ENCODE measurements around the gene ZCCHC9.
"Not testable (repeated sequence)": the region's sequence is repeated elsewhere in the genome, so short reads cannot be mapped to it uniquely, and the experiment has no call there.

Gene ZCCHC9

DNA sequence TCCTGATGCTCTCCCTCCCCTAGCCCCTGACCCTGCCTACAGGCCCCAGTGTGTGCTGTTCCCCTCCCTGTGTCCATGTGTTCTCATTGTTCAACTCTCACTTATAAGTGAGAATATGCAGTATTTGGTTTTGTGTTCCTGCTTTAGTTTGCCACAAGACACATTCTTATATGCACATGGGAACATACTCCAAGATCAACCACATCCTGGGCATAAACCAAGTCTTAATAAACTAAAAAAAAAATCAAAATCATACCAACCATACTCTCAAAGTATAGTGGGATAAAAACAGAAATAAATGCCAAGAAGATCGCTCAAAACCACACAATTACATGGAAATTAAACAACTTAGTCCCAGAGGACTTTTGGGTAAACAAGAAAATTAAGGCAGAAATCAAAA lies 11.2 kb upstream of the ZCCHC9 start:
- no peak for DNase-seq (ENCODE audit: low spot score)
- no peak for TF ChIP-seq CTCF (IDR thresholded peaks at IDR 0.05; ENCODE audit: extremely low read depth, missing control alignments)

DNA sequence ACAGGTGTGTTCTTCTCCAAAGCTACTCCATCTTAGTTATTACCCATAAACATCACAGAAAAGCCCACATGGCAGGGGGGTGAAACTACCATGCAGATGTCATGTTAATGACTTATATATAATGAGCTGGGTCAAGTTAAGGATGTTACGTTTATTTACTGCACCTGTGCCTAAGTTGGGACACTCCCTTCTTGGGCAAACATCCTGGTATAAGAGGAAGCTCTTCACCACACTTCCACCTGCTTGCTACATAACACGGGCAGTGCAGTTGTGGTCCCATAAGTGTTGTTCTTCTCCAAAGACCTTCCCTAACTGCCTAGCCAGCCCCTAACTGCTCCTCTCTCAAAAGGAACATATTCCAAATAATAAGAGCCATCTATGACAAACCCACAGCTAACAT lies 9.3 kb upstream of the ZCCHC9 start:
- no peak for TF ChIP-seq CTCF (IDR thresholded peaks at IDR 0.05; ENCODE audit: extremely low read depth, missing control alignments)
- no peak for DNase-seq (ENCODE audit: low spot score)

- DNase-seq (ENCODE audit: low spot score): not testable (repeated sequence)
These were observed 7.4 kb upstream of the ZCCHC9 start for GRCh38 chr5:81294021-81294420.

DNA sequence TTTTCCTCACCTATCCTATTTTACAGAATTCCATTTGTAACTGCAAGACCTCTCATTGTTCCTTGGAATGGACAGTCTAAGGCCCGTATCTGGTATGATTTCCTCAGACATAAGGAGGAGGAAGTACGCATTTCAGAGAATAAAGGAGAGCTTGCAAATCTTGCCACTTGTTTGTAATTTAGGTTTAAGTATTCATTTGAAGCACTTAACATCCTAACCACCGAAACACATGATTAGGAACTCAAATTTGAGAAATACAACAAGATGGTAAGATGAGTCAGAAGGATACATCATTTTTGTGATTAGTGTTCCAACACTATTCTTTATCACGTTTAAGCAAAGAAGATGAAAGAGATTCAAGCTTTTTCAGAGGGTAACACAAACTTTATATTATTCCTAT lies 3.9 kb upstream of the ZCCHC9 start:
- no peak for TF ChIP-seq CTCF (IDR thresholded peaks at IDR 0.05; ENCODE audit: extremely low read depth, missing control alignments)
- DNase-seq (ENCODE audit: low spot score): no peak

- no peak for TF ChIP-seq CTCF (IDR thresholded peaks at IDR 0.05; ENCODE audit: extremely low read depth, missing control alignments)
These were observed 491 bp upstream of the ZCCHC9 start for GRCh38 chr5:81300921-81301270.

GRCh38 chr5:81302596-81302995 lies 1.2 kb downstream of the ZCCHC9 start:
- TF ChIP-seq CTCF (IDR thresholded peaks at IDR 0.05; ENCODE audit: extremely low read depth, missing control alignments): no peak

More at GRCh38 chr5:81300921-81301270, 491 bp upstream of the ZCCHC9 start:
- no peak for DNase-seq (ENCODE audit: low spot score)

DNA sequence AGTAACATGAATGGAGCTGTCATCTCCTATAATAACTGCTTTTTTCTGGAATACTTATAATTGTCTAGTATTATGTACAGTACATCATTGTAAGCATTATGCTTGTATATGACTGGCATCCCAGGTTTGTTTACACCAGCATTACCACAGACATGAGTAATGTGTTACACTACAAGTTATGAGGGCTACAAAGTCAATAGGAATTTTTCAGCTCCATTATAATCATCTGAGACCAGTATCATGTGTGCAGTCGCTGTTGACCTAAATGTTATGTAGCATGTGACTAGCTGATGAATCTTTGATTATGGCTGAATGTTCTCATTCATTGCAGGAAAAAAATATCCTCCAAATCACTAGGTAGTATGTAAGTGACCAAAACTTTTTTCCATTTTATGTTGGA lies 2.2 kb downstream of the ZCCHC9 start:
- TF ChIP-seq CTCF (IDR thresholded peaks at IDR 0.05; ENCODE audit: extremely low read depth, missing control alignments): no peak
- no peak for DNase-seq (ENCODE audit: low spot score)

More at GRCh38 chr5:81302596-81302995, 1.2 kb downstream of the ZCCHC9 start:
- no peak for DNase-seq (ENCODE audit: low spot score)

DNA sequence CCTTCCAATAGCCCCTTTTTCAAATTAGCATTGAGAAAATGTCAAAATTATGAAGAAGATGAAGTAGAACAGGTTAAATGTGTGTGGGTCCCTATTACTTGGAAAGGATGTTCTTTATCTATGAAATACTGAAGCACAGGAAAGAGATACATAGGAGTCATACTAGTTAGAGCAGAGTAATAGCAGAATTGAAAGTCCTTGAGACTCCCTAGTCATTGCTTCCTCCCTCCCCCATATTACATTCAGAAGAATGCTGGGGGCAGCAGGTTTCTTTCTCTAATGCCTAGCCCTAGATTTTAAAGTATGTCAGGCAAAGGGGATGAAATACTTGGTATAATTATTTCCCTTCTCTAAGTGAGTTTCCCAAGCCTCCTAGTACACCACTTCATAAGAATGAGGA lies 4.4 kb downstream of the ZCCHC9 start:
- TF ChIP-seq CTCF (IDR thresholded peaks at IDR 0.05; ENCODE audit: extremely low read depth, missing control alignments): no peak
- DNase-seq (ENCODE audit: low spot score): no peak
